GM19238 (cell line): ENCODE measurements around the gene ZNFX1.
"Not testable (repeated sequence)": the region's sequence is repeated elsewhere in the genome, so short reads cannot be mapped to it uniquely, and the experiment has no call there.

Experiments
- DNase-seq: peaks from one replicate; pipeline ENCODE4 v3.0.0; 2011; ENCODE audit warnings: low spot score; ENCODE audit not compliant: insufficient read length

ZNFX1 gene

DNA sequence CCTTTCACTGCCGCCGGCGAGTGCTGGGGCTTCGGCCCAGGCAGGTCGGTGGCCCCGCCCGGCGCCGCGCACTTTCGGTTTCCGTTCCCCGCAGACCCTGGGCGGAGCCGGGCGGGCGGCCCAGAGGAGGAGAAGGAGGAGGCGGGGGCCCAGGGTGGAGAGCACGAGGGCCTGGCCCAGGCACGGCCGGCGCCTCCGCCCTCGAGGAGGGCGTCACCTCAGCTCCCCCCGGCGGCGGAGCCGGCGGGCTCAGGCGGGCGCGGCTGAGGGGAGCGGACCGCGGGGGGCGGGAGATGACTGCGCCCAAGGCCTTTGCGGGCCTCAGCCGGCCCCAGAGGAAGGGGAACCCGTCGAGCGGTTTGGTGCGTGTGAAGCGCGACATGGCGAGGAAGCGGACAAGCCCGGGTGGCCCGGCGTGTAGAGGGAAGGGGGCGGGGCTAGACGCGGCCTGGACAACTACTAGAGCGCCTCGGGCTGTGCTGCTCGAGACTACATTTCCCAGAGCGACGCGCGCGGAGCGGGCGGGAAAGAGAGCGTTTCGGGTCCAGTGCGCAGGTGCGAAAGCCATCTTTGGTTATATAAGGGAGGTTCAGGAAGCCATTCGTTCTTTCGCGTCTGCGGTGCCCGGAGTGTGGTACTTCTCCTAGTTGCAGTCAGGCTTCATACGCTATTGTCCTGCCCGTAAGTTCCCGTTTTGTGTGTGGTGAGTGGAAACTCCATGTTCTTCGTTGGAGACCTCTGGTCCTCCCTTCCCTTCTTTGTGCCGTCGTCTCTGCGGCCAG lies at the start of gene ZNFX1:
Gene ZNFX1, minus strand, starts transcription at position 22 of the 782 bp plus-strand sequence. CDS start 2,218 bp downstream, outside the sequence.
- peak; percentile 89 for DNase-seq

DNA sequence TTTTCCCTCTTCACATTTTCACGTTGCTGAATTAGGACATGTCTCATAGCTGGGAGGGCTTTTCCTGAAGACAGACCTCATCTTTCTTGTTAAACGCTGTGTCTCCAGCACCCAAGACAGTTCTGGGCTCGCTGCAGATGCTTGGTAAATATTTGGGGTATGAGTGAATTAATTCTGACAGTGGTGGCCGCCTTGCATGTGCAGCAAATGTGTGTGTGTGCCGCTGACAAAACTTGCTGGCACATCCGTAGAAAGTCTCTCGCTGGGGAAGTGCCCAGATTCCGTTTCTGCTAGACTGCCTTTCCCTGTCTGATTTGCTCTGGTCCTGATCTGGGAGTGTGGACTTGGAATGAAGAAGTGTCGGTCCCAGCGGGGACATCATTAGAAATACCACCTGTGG lies 48.2 kb upstream of the ZNFX1 start:
- no peak for DNase-seq

DNA sequence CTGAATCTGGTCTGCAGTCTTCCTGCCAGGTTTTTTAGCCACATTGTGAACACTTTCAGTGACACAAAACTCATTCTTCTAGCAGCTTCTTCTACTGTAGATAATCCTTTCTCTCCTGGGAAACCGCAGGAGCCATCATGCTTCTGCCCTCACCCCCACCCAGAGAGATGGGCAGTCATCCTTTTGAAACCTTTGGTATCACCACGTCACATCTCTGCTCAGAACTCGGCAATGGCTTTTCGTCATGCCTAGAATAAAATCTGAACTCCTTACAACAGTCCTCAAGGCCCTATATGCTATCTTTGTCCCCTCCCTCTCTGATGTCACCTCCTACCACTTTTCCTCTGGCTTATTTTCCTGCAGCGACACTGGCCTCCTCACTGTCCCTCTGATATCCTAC lies 46.4 kb upstream of the ZNFX1 start:
- no peak for DNase-seq

DNA sequence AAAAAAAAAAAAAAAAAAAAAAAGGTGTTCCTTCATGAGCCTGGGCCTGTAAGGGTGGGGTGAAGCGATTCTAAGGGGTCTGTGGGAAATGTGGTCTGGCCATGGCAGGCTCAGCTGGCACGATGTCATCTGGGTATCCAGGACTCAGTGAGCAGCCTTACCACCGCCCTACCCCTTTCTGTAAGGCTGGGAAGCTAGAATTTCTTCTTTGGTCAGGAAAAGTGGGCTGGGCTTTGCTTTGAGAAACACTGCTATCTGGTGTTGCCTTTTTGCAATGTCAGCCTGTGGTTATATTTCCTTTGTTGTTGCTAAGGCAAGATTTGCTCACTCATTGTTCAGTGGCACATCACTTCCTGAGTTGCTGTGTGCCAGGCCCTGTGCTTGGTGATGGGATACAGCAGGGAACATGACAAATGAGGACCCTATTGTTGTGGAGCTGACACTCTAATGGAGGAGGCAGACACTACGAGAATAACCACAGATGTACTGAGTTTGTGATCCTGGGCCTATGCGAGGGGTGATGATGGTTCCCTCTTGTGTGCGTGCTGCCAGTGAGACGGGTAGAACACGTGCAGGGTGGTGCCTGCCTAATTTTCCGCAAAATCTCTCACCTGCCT lies 45.9 kb upstream of the ZNFX1 start:
- no peak for DNase-seq

DNA sequence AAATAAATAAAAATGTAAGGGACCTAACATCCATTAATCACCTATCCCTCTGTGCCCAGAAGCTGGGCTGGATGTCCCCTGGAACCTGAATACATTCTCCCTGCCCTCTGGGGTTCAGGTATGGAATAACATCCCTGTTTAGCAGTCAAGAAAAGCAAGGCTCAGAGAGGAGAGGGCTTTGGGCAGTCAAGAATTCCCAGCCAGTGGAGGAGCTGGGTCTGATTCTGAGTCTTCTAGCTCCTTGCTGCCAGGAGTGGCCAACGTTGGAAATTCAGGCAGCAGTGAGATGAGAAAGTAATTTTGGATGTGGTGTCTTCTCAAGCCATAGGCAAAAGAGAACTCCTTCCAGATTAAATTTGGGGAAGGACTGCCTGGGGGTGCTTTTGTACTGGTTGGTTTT lies 42.6 kb upstream of the ZNFX1 start:
- no peak for DNase-seq

DNA sequence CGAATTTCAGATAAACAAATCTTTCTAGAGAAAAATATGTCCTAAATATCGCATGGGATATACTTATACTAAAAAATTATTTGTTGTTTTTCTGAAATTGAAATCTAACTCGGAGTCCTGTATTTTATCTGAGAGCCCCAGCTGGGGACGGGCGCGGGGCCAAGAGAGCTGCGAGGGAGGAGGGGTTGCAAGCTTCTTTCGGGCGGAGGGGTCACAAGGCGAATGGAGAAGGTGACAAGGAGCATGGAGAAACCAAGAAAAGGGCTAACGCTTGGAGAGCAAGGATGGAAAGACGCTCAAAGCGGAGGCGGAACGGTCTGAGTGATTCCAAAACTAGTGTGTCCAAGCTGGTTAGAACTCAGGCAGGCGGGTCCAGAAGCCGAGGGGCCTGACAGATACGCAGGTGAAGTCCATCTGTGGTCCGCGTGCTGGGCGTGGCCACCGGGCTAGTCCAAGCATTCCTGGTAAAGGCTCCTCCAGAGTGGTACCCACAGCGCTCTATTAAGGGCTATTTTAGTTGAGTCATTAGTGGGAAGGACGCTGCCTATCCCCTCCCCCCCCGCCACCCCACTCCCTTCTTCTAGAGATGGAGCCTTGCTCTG lies 41.5 kb upstream of the ZNFX1 start:
- no peak for DNase-seq

DNA sequence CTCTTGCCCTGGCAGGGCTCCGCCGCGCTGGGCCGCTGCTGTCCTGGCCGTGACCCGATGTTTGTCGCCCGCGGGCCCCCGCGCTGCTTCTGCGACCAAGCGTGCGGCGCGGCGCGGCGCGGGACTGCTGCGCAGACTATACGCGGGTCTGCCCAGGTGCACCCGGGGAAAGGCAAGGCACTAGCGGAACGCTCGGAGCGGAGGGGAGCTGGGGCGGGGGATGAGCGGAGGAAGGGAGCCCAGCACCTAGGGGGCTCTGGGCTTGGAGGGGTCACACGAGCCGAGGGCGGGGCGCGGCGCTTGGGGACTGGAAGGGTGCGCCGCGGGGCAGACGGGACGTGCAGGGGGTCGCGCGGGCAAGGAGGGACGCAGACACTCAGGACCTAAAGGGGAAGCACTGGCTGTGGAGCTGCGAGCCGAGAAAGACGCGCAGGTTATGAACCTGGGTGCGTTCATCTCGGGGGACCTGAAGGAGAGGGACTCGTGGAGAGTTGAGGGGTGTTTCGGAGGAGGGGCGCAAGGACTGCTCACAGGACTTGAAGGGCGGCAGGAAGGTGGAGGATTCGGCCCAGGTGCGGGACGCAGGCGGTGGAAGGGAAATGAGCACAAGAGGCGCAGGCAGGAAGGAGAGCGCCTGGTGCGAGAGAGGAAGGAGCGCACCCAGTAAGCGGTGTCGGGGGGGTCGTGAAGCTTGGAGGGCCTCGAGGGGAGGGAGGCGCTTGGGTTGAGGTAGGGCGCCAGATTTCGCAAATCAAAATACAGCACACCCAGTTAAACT lies 40.8 kb upstream of the ZNFX1 start:
- no peak for DNase-seq

DNA sequence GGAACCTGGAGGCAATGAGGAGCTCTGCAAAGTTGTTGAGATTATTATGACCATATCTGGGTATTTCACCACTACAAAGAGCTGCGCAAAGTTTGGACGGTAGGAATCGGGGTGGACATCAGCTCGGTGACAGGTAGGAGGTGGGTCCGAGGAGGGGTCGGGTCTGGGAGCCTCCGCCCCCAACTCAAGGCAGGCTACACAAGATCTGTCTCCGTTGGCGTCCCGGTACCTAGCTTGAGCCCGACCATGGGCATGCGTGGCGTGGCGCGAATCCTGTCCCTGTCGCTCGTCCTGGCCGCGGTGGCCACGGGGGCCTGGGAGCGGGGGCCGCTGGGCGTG lies 40.2 kb upstream of the ZNFX1 start:
- no peak for DNase-seq

DNA sequence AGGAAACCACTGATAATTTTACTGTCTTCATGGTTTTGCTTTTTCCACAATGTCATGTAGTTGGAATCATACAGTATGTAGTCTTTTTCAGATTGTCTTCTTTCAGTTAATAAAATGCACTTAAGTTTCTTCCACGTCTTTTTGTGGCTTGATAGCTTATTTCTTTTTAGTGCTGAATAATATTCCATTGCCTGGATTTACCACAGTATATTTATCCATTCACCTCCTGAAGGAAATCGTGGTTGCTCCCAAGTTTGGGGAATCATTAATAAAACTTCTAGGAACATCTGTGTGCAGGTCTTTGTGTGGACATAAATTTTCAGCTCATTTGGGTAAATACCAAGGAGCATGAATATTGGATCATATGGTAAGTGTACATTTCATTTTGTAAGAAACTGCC lies 38.8 kb upstream of the ZNFX1 start:
- no peak for DNase-seq

DNA sequence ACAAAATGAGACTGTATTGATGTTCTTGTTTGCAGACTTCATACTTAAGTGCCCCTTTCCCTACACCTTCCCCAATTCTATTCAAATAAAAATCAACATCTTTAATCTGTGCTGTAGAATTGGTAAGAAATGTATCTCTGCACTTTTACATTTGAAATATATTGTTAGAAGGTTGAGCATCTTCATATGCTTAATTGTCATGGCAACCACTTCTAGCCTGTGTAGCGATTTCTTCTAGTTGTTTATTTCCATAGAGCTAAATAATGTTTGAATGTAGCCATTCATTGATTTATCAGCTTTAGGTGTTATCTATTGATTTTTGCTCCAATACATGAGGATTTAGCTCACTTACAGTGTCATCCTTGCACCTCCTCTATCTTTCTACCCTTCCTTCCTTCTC lies 37.7 kb upstream of the ZNFX1 start:
- no peak for DNase-seq

DNA sequence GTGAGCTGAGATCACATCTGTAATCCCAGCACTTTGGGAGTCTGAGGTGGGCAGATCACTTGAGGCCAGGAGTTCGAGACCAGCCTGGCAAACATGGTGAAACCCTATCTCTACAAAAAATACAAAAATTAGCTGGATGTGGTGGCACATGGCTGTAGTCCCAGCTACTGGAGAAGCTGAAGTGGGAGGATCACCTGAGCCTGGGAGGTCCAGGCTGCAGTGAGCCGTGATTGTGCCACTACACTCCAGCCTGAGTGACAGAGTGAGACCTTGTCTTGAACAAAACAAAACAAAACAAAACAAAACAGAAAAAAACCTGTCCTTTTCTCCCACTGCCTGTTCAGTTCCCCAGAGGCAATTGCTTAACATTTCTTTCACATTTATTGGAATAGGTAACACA lies 36.2 kb upstream of the ZNFX1 start:
- DNase-seq: not testable (repeated sequence)

DNA sequence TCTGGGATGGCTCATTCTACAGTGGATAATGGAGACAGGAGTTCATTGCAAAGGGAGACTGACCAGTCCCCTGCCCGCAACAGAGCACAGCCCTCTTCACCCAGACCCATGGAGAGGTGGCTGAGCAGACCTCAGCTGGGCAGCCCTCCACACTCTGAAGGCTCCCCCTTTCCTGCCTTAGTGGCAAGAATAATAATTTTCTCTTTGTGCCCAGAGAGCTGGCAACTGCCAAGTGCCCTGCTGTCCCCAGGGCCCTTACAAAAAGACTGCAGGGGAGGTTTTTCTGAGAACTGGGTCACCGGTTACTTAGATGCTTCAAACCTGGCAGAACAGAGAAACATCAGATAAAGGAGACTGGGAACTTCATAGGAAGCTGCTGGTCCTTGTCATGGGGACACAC lies 35.4 kb upstream of the ZNFX1 start:
- DNase-seq: no peak

DNA sequence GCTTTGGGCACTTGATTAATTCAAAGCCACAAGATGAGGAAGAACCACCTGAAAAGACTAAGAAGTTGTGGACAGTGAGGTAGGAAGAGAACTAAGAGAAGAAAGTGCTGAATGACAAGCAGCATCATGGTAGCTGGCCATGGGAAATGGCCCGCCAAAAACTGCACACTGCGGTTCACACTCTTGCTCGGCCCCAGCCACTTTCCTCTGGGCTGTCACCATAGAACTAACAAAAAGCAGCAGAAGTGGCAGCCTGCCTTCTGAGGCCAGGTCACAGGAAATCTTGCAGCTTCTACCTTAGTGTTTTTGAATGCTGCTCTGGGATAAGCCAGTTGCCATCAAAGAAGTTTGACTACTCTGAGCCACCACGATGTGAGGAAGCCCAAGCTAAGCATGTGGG lies 34.8 kb upstream of the ZNFX1 start:
- DNase-seq: no peak

DNA sequence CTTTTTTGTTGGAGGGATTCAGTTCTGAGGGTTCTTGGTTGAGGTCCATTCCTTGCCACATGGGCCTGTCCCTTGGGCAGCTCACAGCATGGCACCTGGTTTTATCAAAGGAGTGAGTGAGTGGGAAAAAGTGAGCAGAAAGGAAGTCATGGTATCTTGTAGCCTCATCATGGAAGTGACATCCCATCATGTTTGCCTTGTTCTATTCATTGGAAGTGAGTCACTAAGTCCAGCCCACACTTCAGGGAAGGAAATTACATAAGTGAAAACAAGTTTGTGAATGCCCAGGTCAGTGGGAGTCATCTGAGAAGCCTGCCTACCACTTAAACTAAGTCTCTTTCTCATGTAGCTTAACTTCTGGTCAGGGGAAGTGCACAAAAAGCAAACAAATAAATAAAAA lies 32.8 kb upstream of the ZNFX1 start:
- no peak for DNase-seq

DNA sequence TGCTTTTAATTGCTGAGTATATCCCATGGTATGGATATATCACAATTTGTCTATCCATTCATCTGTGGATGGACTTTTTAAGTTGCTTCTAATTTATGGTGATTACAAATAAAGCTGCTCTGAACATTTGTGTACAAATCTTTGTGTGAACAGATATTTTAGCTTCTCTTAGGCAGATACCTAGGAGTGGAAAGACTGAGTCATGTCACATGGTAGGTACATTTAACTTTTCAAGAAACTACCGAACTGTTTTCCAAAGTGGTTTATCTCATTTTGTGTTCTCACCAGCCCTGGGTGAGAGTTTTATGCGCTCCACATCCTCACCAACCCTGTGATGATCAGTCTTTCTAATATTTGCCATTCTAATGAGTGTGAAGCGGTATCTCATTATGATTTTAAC lies 31.0 kb upstream of the ZNFX1 start:
- no peak for DNase-seq

DNA sequence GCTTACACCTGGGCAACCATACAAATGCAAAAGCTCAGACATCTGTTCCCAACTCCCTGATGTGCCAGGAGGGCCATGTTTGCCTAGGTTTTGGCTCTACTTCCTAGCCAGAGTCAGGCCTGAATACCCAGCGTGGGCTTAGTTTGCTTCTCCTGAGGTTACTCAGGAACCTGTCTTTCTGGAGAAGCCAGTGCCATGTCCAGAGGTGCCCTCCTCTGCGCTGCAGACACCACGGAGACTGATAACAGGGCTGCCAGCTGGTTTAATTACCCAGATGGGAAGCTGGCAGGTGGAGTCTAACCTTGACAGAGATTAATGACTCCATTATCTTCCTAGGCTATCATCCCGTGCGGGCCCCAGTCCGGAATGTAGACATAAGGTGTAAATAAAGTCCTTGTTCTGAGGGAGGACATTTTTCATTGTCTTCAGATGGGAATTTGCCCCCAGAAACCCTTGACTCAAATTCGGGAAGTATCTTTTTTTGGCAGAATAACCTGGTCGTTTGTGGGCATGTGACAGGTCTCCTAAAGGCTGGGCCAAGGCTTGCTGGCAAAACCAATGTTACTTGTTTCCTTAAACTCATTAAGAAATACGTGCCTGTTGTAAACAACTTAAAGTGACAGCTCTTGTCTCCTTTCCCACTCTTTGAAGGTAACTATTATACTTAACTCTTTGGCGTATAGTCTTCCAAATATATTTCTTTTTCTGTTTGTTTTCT lies 29.2 kb upstream of the ZNFX1 start:
- DNase-seq: no peak

DNA sequence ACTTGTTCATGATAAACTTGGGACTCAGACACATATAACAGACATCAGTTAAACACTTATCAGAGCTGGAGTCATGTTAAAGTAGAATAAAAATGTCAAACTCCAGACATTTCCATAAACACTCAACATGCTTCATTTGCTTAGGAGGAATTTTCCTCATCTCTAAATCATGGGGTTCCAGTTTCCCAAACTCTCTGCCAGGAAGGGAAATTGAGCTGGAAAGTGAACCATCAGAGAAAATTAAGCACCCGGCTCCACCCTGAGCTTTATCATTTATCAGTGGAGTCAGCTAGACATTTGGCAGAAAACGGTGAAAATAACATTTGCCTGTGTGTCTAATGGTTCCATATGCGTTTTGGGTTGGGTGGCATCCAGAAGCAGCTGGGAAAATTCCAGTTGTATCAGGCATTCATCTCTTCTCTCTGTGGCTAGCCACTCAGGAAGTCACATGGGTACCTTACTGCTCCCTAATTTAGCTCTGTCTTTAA lies 25.3 kb upstream of the ZNFX1 start:
- DNase-seq: no peak

DNA sequence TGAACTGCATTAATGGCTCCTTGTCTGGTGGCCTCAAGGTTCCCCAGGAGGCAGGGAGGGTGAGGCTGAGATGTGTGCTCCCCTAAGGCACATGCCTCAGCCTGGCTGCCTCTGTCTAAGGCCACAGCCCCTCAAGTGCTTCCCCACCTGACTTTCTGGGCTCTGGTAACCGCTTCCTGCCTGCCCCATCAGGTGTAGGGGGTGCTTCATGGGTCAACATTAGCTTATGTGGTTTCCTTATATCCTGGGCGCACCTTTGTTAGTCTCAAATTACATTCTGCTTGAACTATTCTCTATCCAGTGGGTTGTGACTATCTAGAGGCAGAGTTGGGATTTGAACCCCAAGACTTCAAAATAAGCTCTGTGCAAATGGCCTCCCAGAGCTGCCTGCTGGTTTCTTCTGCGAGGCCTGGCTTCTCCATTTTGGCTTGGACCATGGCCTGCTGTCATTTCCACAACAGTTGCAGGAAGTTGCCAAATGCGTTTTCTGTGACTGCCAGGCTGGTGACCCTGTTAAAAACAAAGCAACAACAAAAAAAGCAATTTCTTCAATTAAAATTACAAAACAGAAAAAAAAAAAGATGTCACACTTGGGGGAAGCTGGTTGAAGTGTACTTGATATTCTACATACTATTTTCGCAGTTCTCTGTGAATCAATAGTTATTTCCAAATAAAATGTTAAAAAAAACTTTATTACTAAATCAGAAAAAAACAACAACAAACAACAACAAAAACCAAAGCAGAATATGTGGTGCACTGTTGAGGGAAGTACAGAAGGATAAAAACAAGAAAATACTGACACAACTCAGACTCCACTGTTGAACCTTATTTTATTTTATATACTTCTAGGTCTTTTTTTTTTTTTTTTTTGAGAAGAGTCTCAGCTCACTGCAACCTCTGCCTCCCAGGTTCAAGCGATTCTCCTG lies 20.0 kb upstream of the ZNFX1 start:
- no peak for DNase-seq

DNA sequence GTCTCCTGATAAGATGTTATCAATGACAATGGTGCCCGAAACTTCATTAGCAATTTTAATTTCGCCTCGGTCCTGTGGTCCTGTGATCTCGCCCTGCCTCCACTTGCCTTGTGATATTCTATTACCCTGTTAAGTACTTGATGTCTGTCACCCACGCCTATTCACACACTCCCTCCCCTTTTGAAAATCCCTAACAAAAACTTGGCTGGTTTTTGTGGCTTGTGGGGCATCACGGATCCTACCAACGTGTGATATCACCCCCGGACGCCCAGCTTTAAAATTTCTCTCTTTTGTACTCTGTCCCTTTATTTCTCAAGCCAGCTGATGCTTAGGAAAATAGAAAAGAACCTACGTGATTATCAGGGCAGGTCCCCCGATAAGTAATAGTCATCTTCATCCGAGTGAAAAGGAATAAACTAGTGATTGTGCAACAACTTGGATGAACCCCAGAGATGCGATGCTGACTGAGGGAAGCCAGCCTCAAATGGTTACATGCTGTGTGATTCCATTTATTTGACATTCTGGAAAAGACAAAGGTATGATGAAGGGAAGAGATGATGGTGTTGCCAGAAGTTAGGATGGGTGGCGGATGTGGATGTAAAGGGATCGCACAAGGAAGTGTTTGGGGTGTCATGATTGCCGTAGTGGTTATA lies 16.3 kb upstream of the ZNFX1 start:
- not testable (repeated sequence) for DNase-seq

DNA sequence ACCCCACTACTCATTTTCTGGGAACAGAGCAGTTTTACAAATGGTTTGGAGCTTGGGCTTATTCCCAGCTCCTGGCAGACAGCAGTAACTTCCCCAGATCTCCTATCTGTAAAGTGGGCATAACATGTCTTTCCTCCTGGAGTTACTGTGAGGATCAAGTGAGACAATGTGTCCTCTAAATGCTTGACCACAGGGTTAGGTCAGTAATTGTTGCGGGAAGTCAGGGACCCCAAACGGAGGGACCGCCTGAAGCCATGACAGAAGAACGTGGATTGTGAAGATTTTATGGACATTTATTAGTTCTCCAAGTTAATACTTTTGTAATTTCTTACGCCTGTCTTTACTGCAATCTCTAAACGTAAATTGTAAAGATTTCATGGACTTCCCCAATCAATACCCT lies 15.3 kb upstream of the ZNFX1 start:
- DNase-seq: no peak
